Brain microvascular endothelial cell (primary cell): Measurements from ENCODE around the gene LCNL1.
A peak's percentile ranks its signal among the peaks of the same experiment; 100 is the strongest.

Source experiments
- DNase-seq: peaks from one replicate; pipeline ENCODE4 v3.0.0-alpha.2; 2020
- H3K27ac ChIP-seq: fragments of 250-450 bp; sonication (Bioruptor Pico); 2 replicates; pipeline ENCODE4 v1.5.1; 2020; ENCODE audit warnings: mild to moderate bottlenecking, moderate library complexity
- H3K27me3 ChIP-seq: fragments of 250-450 bp; sonication (Bioruptor Pico); replicated peaks from 2 replicates; pipeline ENCODE4 v1.5.1; 2020; ENCODE audit warnings: mild to moderate bottlenecking
- H3K36me3 ChIP-seq: fragments of 250-450 bp; sonication (Bioruptor Pico); replicated peaks from 2 replicates; pipeline ENCODE4 v1.5.1; 2020; ENCODE audit warnings: mild to moderate bottlenecking
- H3K4me3 ChIP-seq: 2 replicates; pipeline ENCODE4 v1.5.1; 2011; ENCODE audit warnings: low read depth, mild to moderate bottlenecking, control low read depth, low read length, moderate library complexity
- CTCF ChIP-seq: IDR thresholded peaks from 2 replicates; pipeline ENCODE4 v1.5.1; 2011; ENCODE audit warnings: low read depth, mild to moderate bottlenecking, moderate library complexity, low read length, control low read depth, inconsistent platforms; ENCODE audit errors: missing control alignments
- in situ Hi-C: cut with HindIII; loops from 2 replicates; pipeline ENCODE4 v1.10.0; 2017; ENCODE audit warnings: low sequenced_read_pairs, low pct_ligation_motif_present

LCNL1 gene

GRCh38 chr9:136985853-136986252 is 3.1 kb downstream of the LCNL1 start:
- in situ Hi-C loops = no loop called here
- H3K27me3 ChIP-seq = peaks cover 23% of the 10 kb centered on the region
- no peak overlapping the region for H3K4me3 ChIP-seq
- H3K36me3 ChIP-seq = no peaks in the 10 kb centered on the region
- no peak for TF ChIP-seq CTCF
- no peak for DNase-seq
- no peak overlapping the region for H3K27ac ChIP-seq

GRCh38 chr9:136988872-136989271 is 6.1 kb downstream of the LCNL1 start:
- Histone ChIP-seq H3K4me3 (no peak overlapping the region), H3K36me3 (no peaks in the 10 kb centered on the region), H3K27ac (no peak overlapping the region), H3K27me3 (peaks cover 23% of the 10 kb centered on the region)
- in situ Hi-C loops = no loop called here
- no peak for DNase-seq
- TF ChIP-seq CTCF = no peak

- Histone ChIP-seq H3K4me3 (no peak overlapping the region), H3K27ac (no peak overlapping the region), H3K36me3 (no peaks in the 10 kb centered on the region), H3K27me3 (peaks cover 11% of the 10 kb centered on the region)
- in situ Hi-C loops = no loop called here
- DNase-seq = no peak
- no peak for TF ChIP-seq CTCF
These were observed 7.6 kb downstream of the LCNL1 start for GRCh38 chr9:136990242-136990911.

- Histone ChIP-seq H3K36me3 (no peaks in the 10 kb centered on the region), H3K27me3 (no peaks in the 10 kb centered on the region), H3K4me3 (peak within 1 kb of the TSS; percentile 65), H3K27ac (peak within 1 kb of the TSS; percentile 53)
- in situ Hi-C loops = no loop called here
- TF ChIP-seq CTCF = no peak
- DNase-seq = peak; percentile 72
These were observed 9.4 kb downstream of the LCNL1 start, which contains the start of gene PAXX for GRCh38 chr9:136991993-136992818. TSS of gene PAXX (plus strand) at chr9:136992422. CDS start at chr9:136992444, 22 bp downstream.

- H3K4me3 ChIP-seq = peak overlapping the region; percentile 65
- no peaks in the 10 kb centered on the region for H3K36me3 ChIP-seq
- TF ChIP-seq CTCF = no peak
- in situ Hi-C loops = no loop called here
- no peaks in the 10 kb centered on the region for H3K27me3 ChIP-seq
- no peak overlapping the region for H3K27ac ChIP-seq
- DNase-seq = no peak
These were observed 10.1 kb downstream of the LCNL1 start for GRCh38 chr9:136992819-136993369.
